ENCODE measurements around the gene ATP10B. TPM values are rescaled to one million over a fixed set of nuclear protein-coding genes. Genes with fewer than 3 reads are reported as not detected.

Gene ATP10B, protein sequence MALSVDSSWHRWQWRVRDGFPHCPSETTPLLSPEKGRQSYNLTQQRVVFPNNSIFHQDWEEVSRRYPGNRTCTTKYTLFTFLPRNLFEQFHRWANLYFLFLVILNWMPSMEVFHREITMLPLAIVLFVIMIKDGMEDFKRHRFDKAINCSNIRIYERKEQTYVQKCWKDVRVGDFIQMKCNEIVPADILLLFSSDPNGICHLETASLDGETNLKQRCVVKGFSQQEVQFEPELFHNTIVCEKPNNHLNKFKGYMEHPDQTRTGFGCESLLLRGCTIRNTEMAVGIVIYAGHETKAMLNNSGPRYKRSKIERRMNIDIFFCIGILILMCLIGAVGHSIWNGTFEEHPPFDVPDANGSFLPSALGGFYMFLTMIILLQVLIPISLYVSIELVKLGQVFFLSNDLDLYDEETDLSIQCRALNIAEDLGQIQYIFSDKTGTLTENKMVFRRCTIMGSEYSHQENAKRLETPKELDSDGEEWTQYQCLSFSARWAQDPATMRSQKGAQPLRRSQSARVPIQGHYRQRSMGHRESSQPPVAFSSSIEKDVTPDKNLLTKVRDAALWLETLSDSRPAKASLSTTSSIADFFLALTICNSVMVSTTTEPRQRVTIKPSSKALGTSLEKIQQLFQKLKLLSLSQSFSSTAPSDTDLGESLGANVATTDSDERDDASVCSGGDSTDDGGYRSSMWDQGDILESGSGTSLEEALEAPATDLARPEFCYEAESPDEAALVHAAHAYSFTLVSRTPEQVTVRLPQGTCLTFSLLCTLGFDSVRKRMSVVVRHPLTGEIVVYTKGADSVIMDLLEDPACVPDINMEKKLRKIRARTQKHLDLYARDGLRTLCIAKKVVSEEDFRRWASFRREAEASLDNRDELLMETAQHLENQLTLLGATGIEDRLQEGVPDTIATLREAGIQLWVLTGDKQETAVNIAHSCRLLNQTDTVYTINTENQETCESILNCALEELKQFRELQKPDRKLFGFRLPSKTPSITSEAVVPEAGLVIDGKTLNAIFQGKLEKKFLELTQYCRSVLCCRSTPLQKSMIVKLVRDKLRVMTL (N-terminal part only)
- total RNA-seq, result not detected in 2 replicates

DNA sequence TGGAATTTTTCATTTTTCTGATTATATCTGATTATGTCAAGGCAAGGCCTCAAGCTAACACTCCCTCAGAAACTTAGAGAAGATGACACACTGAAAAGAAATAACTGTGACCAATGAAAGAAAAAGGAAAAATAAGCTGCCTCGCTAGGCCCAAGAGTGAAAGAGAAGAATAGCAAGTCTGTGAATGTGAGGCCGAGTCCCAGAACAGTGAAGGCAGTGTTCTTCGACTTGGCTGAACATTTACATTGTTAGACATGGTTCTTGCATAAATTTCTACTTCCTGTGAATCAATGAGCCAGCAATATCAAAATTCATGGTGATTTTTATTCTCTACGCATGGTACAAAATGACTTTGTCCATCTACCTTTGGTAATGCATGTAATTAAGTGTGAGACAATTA is at the start of gene ATP10B:
ATP10B (minus strand) TSS at position 163 of the 400 bp plus-strand sequence. CDS start 164,137 bp downstream, outside the sequence.

Measured in epithelial cell of alveolus of lung (primary cell).